ENCODE data around the gene TCERG1L.
"Not testable (repeated sequence)": the region's sequence is repeated elsewhere in the genome, so short reads cannot be mapped to it uniquely, and the experiment has no call there.

Gene TCERG1L

GRCh38 chr10:131143425-131144165 is 167.9 kb downstream of the TCERG1L start:
- DNase-seq (ENCODE audit: low read depth) = no peak

- DNase-seq (ENCODE audit: low read depth) = no peak
Measured at GRCh38 chr10:131142517-131143380, 168.8 kb downstream of the TCERG1L start.

GRCh38 chr10:131141645-131142516 is 169.6 kb downstream of the TCERG1L start:
- DNase-seq (ENCODE audit: low read depth) = no peak

- DNase-seq (ENCODE audit: low read depth) = no peak
Measured at GRCh38 chr10:131141207-131141606, 170.3 kb downstream of the TCERG1L start.

- no peak for DNase-seq (ENCODE audit: low read depth)
Measured at GRCh38 chr10:131140606-131141005, 170.9 kb downstream of the TCERG1L start.

GRCh38 chr10:131137223-131137622 is 174.3 kb downstream of the TCERG1L start:
- no peak for DNase-seq (ENCODE audit: low read depth)

- not testable (repeated sequence) for DNase-seq (ENCODE audit: low read depth)
Measured at GRCh38 chr10:131136336-131136735, 175.2 kb downstream of the TCERG1L start.

GRCh38 chr10:131135716-131136115 is 175.8 kb downstream of the TCERG1L start:
- DNase-seq (ENCODE audit: low read depth) = no peak

- no peak for DNase-seq (ENCODE audit: low read depth)
Measured at GRCh38 chr10:131134651-131135050, 176.9 kb downstream of the TCERG1L start.

GRCh38 chr10:131134001-131134576 is 177.4 kb downstream of the TCERG1L start:
- DNase-seq (ENCODE audit: low read depth) = no peak

GRCh38 chr10:131132681-131133080 is 178.8 kb downstream of the TCERG1L start:
- no peak for DNase-seq (ENCODE audit: low read depth)

GRCh38 chr10:131131726-131132591 is 179.6 kb downstream of the TCERG1L start:
- DNase-seq (ENCODE audit: low read depth) = no peak

GRCh38 chr10:131130025-131130424 is 181.5 kb downstream of the TCERG1L start:
- DNase-seq (ENCODE audit: low read depth) = no peak

GRCh38 chr10:131129544-131129943 is 182.0 kb downstream of the TCERG1L start:
- DNase-seq (ENCODE audit: low read depth) = no peak

GRCh38 chr10:131128731-131129130 is 182.8 kb downstream of the TCERG1L start:
- DNase-seq (ENCODE audit: low read depth) = no peak

GRCh38 chr10:131127610-131128009 is 183.9 kb downstream of the TCERG1L start:
- DNase-seq (ENCODE audit: low read depth) = no peak

- no peak for DNase-seq (ENCODE audit: low read depth)
Measured at GRCh38 chr10:131127138-131127589, 184.4 kb downstream of the TCERG1L start.

GRCh38 chr10:131126321-131127137 is 185.0 kb downstream of the TCERG1L start:
- DNase-seq (ENCODE audit: low read depth) = no peak

- no peak for DNase-seq (ENCODE audit: low read depth)
Measured at GRCh38 chr10:131125511-131126225, 185.9 kb downstream of the TCERG1L start.

Measured in stimulated activated CD8-positive, alpha-beta memory T cell treated with anti-CD3 and anti-CD28 coated beads, Interleukin-12 subunit alpha, Interleukin-12 subunit beta, amount 100 ng/mL, for 4 hours (primary cell).